A549 (cell line): ENCODE measurements around the gene CADM2. TPM values are rescaled to one million over a fixed set of nuclear protein-coding genes. Genes with fewer than 3 reads are reported as not detected.

Experiments used
- ATAC-seq, 2 experiments: fragments of 200-7000 bp in 1 of 2; fragments of >200 bp in 1 of 2; cut with Nextera tagmentation in 1 of 2; cut with Tn5 transposase in 1 of 2; 3 replicates each; pipeline versions ENCODE4 v1.8.0 to v1.9.1; 2018 to 2020; ENCODE audit warnings: mild to moderate bottlenecking in 1 of 2, moderate library complexity in 1 of 2
- CTCF ChIA-PET: fragments of 300-600 bp; sonication (Branson Sonifier 250); formaldehyde crosslinking; extraction: SDS; loops from one replicate; lab custom pipeline; 2021; ENCODE audit warnings: antibody characterized with exemption, inconsistent platforms; lab: Yijun Ruan, JAX
- POLR2A ChIA-PET: fragments of 350-600 bp; formaldehyde crosslinking; extraction: SDS; loops from one replicate; lab custom pipeline; 2021; ENCODE audit warnings: antibody characterized with exemption, inconsistent platforms; lab: Yijun Ruan, JAX
- DNase-seq, 2 experiments: peaks; one replicate each; pipeline versions ENCODE4 v3.0.0 to v3.0.0-alpha.2; 2011 to 2016; ENCODE audit warnings: low read depth in 1 of 2, low spot score in 1 of 2
- FAIRE-seq: peaks from 2 replicates; lab custom pipeline; 2011; peaks lifted over from hg19 to GRCh38; lab: Jason Lieb, UNC
- H3K27ac ChIP-seq, 2 experiments: fragments of >200 bp; sonication (Bioruptor Twin); formaldehyde crosslinking; 3 replicates each; pipeline ENCODE4 v1.5.1; 2016 to 2017
- H3K4me1 ChIP-seq: fragments of >200 bp; sonication (Bioruptor Twin); formaldehyde crosslinking; 3 replicates; pipeline ENCODE4 v1.6.1; 2016
- H3K4me2 ChIP-seq: fragments of >200 bp; sonication (Bioruptor Twin); formaldehyde crosslinking; 3 replicates; pipeline ENCODE4 v1.6.1; 2016
- H3K4me3 ChIP-seq: fragments of >200 bp; sonication (Bioruptor Twin); formaldehyde crosslinking; 3 replicates; pipeline ENCODE4 v1.5.1; 2016
- H3K9me3 ChIP-seq: fragments of >200 bp; sonication (Bioruptor Twin); formaldehyde crosslinking; 3 replicates; pipeline ENCODE4 v1.6.1; 2016
- ATOH8 ChIP-seq: fragments of 250-450 bp; sonication (Bioruptor Pico); IDR thresholded peaks from 2 replicates; pipeline ENCODE4 v1.5.0; 2020; ENCODE audit warnings: low read depth, mild to moderate bottlenecking, moderate library complexity
- BHLHE40 ChIP-seq: IDR thresholded peaks from 2 replicates; pipeline ENCODE4 v1.6.1; 2012; ENCODE audit warnings: low read depth, low read length, inconsistent platforms
- E2F6 ChIP-seq: IDR thresholded peaks from 2 replicates; pipeline ENCODE4 v1.6.1; 2012; ENCODE audit warnings: low read depth, borderline replicate concordance
- EHF ChIP-seq: fragments of 250-450 bp; sonication (Bioruptor Pico); IDR thresholded peaks from 2 replicates; pipeline ENCODE4 v1.5.0; 2020; ENCODE audit warnings: mild to moderate bottlenecking
- ELK1 ChIP-seq: fragments of 150-350 bp; IDR thresholded peaks from 2 replicates; pipeline ENCODE4 v1.6.1; 2014; ENCODE audit warnings: low read depth, mild to moderate bottlenecking, low read length
- EP300 ChIP-seq, 2 experiments: fragments of >200 bp; sonication (Bioruptor Twin); formaldehyde crosslinking; IDR thresholded peaks; 2 replicates in 1 of 2; 3 replicates in 1 of 2; pipeline ENCODE4 v1.6.1; 2016 to 2017
- FOXS1 ChIP-seq: fragments of 250-450 bp; sonication (Bioruptor Pico); IDR thresholded peaks from 2 replicates; pipeline ENCODE4 v1.5.0; 2020; ENCODE audit warnings: mild to moderate bottlenecking, moderate library complexity
- HDAC2 ChIP-seq: fragments of 200-600 bp; sonication (generic); IDR thresholded peaks from 2 replicates; pipeline ENCODE4 v1.6.1; 2016
- HOXB5 ChIP-seq: fragments of 250-450 bp; sonication (Bioruptor Pico); IDR thresholded peaks from 2 replicates; pipeline ENCODE4 v1.5.0; 2020; ENCODE audit warnings: mild to moderate bottlenecking, moderate library complexity
- JUN ChIP-seq, 2 experiments: fragments of >200 bp; sonication (Bioruptor Twin); formaldehyde crosslinking; IDR thresholded peaks; 2 replicates in 1 of 2; 3 replicates in 1 of 2; pipeline ENCODE4 v1.6.1; 2016 to 2017
- JUNB ChIP-seq: fragments of >200 bp; sonication (Bioruptor Twin); formaldehyde crosslinking; IDR thresholded peaks from 2 replicates; pipeline ENCODE4 v1.6.1; 2016
- KDM1A ChIP-seq: fragments of 200-600 bp; sonication (generic); IDR thresholded peaks from 2 replicates; pipeline ENCODE4 v1.6.1; 2016; ENCODE audit warnings: low read depth, mild to moderate bottlenecking
- MAX ChIP-seq: IDR thresholded peaks from 2 replicates; pipeline ENCODE4 v1.6.1; 2012
- MAZ ChIP-seq: fragments of 150-350 bp; IDR thresholded peaks from 2 replicates; pipeline ENCODE4 v1.6.1; 2014; ENCODE audit warnings: antibody characterized with exemption, low read depth, low read length, borderline replicate concordance
- MYC ChIP-seq: IDR thresholded peaks from 2 replicates; pipeline ENCODE4 v1.6.1; 2012; ENCODE audit warnings: mild to moderate bottlenecking, inconsistent platforms, low read length, improper control_type of control experiment, borderline replicate concordance
- NPAS2 ChIP-seq: fragments of 250-450 bp; sonication (Bioruptor Pico); IDR thresholded peaks from 2 replicates; pipeline ENCODE4 v1.8.0; 2022; ENCODE audit warnings: mild to moderate bottlenecking, moderate library complexity, borderline replicate concordance
- PHF8 ChIP-seq: fragments of 200-600 bp; sonication (generic); IDR thresholded peaks from 2 replicates; pipeline ENCODE4 v1.6.1; 2016; ENCODE audit warnings: low read depth, mild to moderate bottlenecking, antibody characterized with exemption, moderate library complexity, borderline replicate concordance
- POLR2AphosphoS2 ChIP-seq: conservative IDR thresholded peaks from 2 replicates; pipeline ENCODE4 v1.6.1; 2012; ENCODE audit warnings: low read length, improper control_type of control experiment, inconsistent platforms
- RAD21 ChIP-seq, 2 experiments: fragments of >200 bp in 1 of 2; sonication (Bioruptor Twin) in 1 of 2; formaldehyde crosslinking in 1 of 2; IDR thresholded peaks in 1 of 2; conservative IDR thresholded peaks in 1 of 2; 2 replicates in 1 of 2; 3 replicates in 1 of 2; pipeline ENCODE4 v1.6.1; 2012 to 2018; ENCODE audit warnings: inconsistent platforms in 1 of 2
- RARB ChIP-seq: fragments of 250-450 bp; sonication (Bioruptor Pico); IDR thresholded peaks from 2 replicates; pipeline ENCODE4 v1.8.0; 2021; ENCODE audit warnings: mild to moderate bottlenecking, moderate library complexity
- RCOR1 ChIP-seq: fragments of 150-350 bp; IDR thresholded peaks from 2 replicates; pipeline ENCODE4 v1.6.1; 2014; ENCODE audit warnings: antibody characterized with exemption, low read length, low read depth
- TFCP2L1 ChIP-seq: fragments of 250-450 bp; sonication (Bioruptor Pico); IDR thresholded peaks from 2 replicates; pipeline ENCODE4 v1.5.0; 2021; ENCODE audit warnings: mild to moderate bottlenecking
- TP53 ChIP-seq: fragments of 250-450 bp; sonication (Bioruptor Pico); IDR thresholded peaks from 2 replicates; pipeline ENCODE4 v1.5.0; 2021; ENCODE audit warnings: mild to moderate bottlenecking, moderate library complexity
- ZFP36 ChIP-seq: fragments of 450-650 bp; IDR thresholded peaks from 2 replicates; pipeline ENCODE4 v1.6.1; 2014; ENCODE audit warnings: borderline replicate concordance; ENCODE audit not compliant: partially characterized antibody
- ZNF302 ChIP-seq: fragments of 250-450 bp; sonication (Bioruptor Pico); IDR thresholded peaks from 2 replicates; pipeline ENCODE4 v1.9.0; 2021; ENCODE audit warnings: inconsistent platforms, mild to moderate bottlenecking, moderate library complexity
- ZSCAN20 ChIP-seq: fragments of 250-450 bp; sonication (Bioruptor Pico); IDR thresholded peaks from 2 replicates; pipeline ENCODE4 v1.8.0; 2022; ENCODE audit warnings: mild to moderate bottlenecking, moderate library complexity
- WGBS: methylation state at CpG from one replicate; pipeline ENCODE4 v1.1.6; 2017; ENCODE audit errors: missing lambda C conversion rate; 5-methylcytosine and 5-hydroxymethylcytosine counted together
- polyA plus RNA-seq, 4 experiments: library from polyadenylated mRNA; depleted of rRNA in 3 of 4; stranded (reverse); fragments of >200 nt; fragmentation: RNase III in 1 of 4; extraction: RNeasy Plus Mini Kit Qiagen cat#74134 plus additional on column Dnase treatment in 1 of 4; gene quantifications; 2 replicates in 3 of 4; 3 replicates in 1 of 4; pipeline ENCODE4 v1.2.3, GENCODE V29; 2011 to 2017
- TF ChIP-seq, protein P1 (sequence below): fragments of 250-450 bp; sonication (Bioruptor Pico); IDR thresholded peaks from 2 replicates; pipeline ENCODE4 v1.5.0; 2021; ENCODE audit warnings: mild to moderate bottlenecking, moderate library complexity, borderline replicate concordance

The CADM2 gene
- polyA plus RNA-seq, 2 of the 4 experiments (the other 2 are of a cell fraction): 0.05 to 0.71 TPM

GRCh38 chr3:85667744-85668143 is 709.0 kb downstream of the CADM2 start:
- ChIA-PET CTCF (no interaction called here), POLR2A (no interaction called here)
- ATAC-seq: no peak
- WGBS: 41% methylated on average over 5 of the region's 5 CpGs
- TF ChIP-seq RAD21 (conservative IDR thresholded peaks at IDR 0.05 in 1 of 2, IDR thresholded peaks at IDR 0.05 in 1 of 2) (no peak), ELK1 (no peak), TFCP2L1 (CRISPR knock-in tag) (no peak), PHF8 (no peak), ZNF302 (CRISPR knock-in tag) (no peak), JUNB (no peak), RCOR1 (no peak), EP300 (IDR thresholded peaks at IDR 0.05) (no peak), ZFP36 (no peak), EHF (no peak), MAX (no peak), BHLHE40 (no peak), HOXB5 (no peak), FOXS1 (CRISPR knock-in tag) (no peak), JUN (IDR thresholded peaks at IDR 0.05) (no peak), TP53 (no peak), ZSCAN20 (CRISPR knock-in tag) (no peak), POLR2AphosphoS2 (no peak), MYC (no peak)
- TF ChIP-seq, protein P1, sequence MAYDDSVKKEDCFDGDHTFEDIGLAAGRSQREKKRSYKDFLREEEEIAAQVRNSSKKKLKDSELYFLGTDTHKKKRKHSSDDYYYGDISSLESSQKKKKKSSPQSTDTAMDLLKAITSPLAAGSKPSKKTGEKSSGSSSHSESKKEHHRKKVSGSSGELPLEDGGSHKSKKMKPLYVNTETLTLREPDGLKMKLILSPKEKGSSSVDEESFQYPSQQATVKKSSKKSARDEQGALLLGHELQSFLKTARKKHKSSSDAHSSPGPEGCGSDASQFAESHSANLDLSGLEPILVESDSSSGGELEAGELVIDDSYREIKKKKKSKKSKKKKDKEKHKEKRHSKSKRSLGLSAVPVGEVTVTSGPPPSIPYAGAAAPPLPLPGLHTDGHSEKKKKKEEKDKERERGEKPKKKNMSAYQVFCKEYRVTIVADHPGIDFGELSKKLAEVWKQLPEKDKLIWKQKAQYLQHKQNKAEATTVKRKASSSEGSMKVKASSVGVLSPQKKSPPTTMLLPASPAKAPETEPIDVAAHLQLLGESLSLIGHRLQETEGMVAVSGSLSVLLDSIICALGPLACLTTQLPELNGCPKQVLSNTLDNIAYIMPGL (CRISPR knock-in tag): no peak
- no peak for FAIRE-seq
- H3K4me2 ChIP-seq: no peak overlapping the region
- H3K4me1 ChIP-seq: no peaks in the 10 kb centered on the region
- no peak overlapping the region for H3K4me3 ChIP-seq
- no peak for DNase-seq
- no peak overlapping the region for H3K27ac ChIP-seq
- no peaks in the 10 kb centered on the region for H3K9me3 ChIP-seq

DNA sequence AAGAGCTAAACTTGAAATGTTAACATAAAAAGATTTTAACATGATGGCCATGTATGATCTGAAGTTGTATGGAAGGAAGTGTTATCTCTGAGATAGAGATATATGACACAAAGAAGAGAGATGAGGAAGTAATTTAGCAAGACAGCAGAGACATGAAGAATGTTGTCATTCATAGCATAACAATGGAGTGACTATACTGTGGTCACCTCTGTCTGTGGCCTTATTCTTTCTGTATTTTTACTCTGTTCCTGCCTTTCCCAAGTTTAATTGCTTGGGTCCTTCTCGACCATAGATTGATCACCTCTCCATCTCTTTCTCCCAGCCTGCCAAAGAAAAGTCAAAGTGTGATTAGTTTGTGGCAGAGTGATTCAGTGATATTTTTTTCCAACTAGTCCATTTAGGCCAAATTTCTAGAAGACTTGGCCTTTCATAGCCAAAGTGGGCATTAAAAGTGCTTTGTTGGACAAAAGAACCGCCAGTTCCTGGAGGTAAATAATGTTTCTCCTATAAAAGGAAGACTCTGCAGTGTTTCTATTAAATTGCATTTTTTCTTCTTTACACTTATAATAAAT is 711.9 kb downstream of the CADM2 start:
- TF ChIP-seq HDAC2 (no peak), JUN (IDR thresholded peaks at IDR 0.05) (no peak), E2F6 (no peak), RARB (CRISPR knock-in tag) (no peak), MYC (no peak), ATOH8 (no peak), MAZ (no peak), NPAS2 (CRISPR knock-in tag) (no peak), KDM1A (no peak)
- no peaks in the 10 kb centered on the region for H3K9me3 ChIP-seq
- FAIRE-seq (no peak), DNase-seq (no peak), ATAC-seq (no peak)
- WGBS: 15% methylated on average over 2 of the region's 2 CpGs
- H3K27ac ChIP-seq: no peak overlapping the region
- H3K4me2 ChIP-seq: no peak overlapping the region
- ChIA-PET POLR2A (no interaction called here), CTCF (no interaction called here)
- H3K4me1 ChIP-seq: no peaks in the 10 kb centered on the region
- H3K4me3 ChIP-seq: no peak overlapping the region
